WI38 (cell line): ENCODE results near the gene FDX2.

Source experiments
- H3K4me3 ChIP-seq: 2 replicates; pipeline ENCODE4 v1.5.1; 2011; ENCODE audit warnings: low read depth, mild to moderate bottlenecking, control low read depth, low read length
- CTCF ChIP-seq: IDR thresholded peaks from 2 replicates; pipeline ENCODE4 v1.5.1; 2012; ENCODE audit warnings: low read depth, mild to moderate bottlenecking, control low read depth, low read length

The FDX2 gene

DNA sequence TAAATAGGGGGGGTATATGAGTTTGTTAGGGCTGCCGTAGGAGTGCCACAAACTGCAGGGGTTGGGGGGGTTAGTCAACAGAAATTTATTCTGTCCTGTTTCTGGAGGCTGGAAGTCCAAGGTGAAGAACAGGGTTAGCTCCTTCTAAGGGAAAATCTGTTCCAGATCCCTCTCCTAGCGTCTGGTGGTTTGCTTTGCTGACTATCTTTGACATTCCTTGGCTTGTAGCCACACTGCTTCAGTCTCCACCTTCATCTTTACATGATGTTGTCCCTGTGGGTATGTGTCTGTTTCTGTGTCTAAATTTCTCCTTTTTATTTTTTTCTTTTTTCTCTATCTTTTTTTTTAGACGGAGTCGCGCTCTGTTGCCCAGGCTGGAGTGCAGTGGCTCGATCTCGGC is 53.0 kb downstream of the FDX2 start:
- TF ChIP-seq CTCF = no peak
- H3K4me3 ChIP-seq = no peak overlapping the region

DNA sequence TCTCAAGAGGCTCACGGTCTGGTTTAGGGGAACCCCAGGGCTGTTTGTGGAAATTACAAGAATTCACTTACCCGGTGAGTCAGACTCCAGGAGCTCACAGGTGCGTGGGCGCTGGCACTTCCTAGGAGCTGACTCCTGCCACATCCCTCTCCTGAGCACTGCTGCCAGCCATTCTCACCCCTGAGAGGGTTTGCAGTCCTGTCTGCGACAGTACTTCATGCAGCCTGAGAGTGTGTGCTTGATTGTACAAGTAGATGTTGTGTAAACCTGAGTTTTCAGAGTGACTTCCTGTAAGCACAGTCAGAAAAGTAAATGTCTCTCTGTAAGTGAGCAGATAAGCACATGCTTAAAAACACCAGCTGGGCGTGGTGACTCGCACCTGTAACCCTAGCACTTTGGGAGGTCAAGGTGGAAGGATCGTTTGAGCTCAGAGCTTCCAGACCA is 55.7 kb downstream of the FDX2 start:
- no peak for TF ChIP-seq CTCF
- no peak overlapping the region for H3K4me3 ChIP-seq
